Renal cortical epithelial cell (primary cell): ENCODE results near the gene MRPS26. TPM values are rescaled to one million over a fixed set of nuclear protein-coding genes. Genes with fewer than 3 reads are reported as not detected.
"Not testable (repeated sequence)": the region's sequence is repeated elsewhere in the genome, so short reads cannot be mapped to it uniquely, and the experiment has no call there.

ENCODE experiments used
- DNase-seq: peaks from one replicate; pipeline ENCODE4 v3.0.0-alpha.2; 2011; ENCODE audit warnings: low read depth
- total RNA-seq: library from RNA; depleted of rRNA; stranded (reverse); fragments of >200 nt; gene quantifications from 2 replicates; pipeline ENCODE4 v1.2.3, GENCODE V29; 2014

The MRPS26 gene
- total RNA-seq, result 31.2 and 36.6 TPM in 2 replicates

DNA sequence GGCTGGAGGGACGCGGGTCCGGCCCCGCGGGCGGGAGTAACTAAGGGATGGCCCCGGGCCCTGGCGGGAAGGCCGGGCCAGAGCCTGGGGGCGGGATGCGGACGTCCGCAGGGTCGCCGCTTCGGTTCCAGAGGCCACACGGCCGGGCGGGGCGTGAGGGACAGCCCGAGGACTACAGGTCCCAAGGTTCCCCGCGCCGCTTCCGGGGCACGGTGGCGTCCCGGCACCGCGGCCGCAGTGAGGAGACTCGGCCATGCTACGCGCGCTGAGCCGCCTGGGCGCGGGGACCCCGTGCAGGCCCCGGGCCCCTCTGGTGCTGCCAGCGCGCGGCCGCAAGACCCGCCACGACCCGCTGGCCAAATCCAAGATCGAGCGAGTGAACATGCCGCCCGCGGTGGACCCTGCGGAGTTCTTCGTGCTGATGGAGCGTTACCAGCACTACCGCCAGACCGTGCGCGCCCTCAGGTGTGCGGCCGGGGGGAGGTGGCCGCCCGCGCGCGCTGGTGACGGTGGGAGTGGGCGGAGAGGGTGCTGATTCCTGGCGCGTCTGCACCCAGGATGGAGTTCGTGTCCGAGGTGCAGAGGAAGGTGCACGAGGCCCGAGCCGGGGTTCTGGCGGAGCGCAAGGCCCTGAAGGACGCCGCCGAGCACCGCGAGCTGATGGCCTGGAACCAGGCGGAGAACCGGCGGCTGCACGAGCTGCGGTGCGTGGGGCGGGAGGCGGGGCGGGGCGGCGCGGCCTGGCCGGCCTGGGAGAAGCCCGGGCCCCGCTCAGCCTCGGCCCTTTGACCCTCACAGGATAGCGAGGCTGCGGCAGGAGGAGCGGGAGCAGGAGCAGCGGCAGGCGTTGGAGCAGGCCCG is at the start of gene MRPS26:
Gene MRPS26, plus strand, starts transcription at position 237 of the 861 bp plus-strand sequence. Its CDS starts 17 bp downstream, at position 254.
- peak; percentile 51 for DNase-seq

- DNase-seq, result no peak
Observed at GRCh38 chr20:2998728-2999127, 47.1 kb upstream of the MRPS26 start.

- DNase-seq, result peak; percentile 74
Observed at GRCh38 chr20:3000852-3001523, 44.9 kb upstream of the MRPS26 start.

DNA sequence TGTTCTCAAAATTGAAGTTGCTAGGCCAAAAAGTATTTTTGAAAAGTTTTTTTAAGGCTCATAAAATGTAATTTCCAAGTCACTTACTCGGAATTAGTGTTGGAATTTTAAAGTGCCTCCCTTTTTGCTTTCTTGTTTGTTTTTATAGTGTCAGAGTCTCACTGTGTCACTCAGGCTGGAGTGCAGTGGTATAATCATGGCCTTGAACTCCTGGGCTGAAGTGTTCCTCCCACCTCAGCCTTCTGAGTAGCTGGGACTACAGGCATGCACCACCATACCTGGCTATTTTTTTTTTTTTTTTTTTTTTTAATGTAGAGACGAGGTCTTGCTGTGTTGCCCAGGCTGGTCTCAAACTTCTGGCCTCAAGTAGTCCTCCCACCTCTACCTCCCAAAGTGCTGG is 42.4 kb upstream of the MRPS26 start:
- DNase-seq, result no peak

- peak; percentile 86 for DNase-seq
Observed at GRCh38 chr20:3010985-3011723, 34.7 kb upstream of the MRPS26 start.

DNA sequence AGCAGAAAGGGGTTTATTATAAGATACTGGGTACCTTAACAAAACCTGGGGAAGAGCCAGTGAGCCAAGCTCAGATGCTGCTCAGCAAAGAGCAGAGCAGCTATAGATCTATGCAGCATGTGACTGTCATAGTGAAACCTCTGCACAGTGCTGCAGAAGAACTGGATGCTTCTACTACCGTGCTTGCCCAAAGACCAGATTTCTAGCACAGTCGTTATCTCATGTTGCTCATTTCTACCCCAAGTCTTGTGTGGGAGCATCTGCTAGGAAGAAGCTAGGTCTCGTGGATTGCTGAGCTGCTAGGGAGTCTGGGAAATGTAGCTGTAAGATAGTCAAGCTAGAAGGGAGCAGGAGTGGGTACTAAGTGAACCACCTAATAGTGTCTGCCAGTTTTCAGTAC is 34.1 kb upstream of the MRPS26 start:
- no peak for DNase-seq

GRCh38 chr20:3013771-3014170 is 32.1 kb upstream of the MRPS26 start:
- no peak for DNase-seq

- DNase-seq, result no peak
Observed at GRCh38 chr20:3014179-3014578, 31.7 kb upstream of the MRPS26 start.

GRCh38 chr20:3014662-3015061 is 31.2 kb upstream of the MRPS26 start:
- no peak for DNase-seq

GRCh38 chr20:3015302-3015701 is 30.6 kb upstream of the MRPS26 start:
- DNase-seq, result not testable (repeated sequence)

GRCh38 chr20:3021327-3021726 is 24.5 kb upstream of the MRPS26 start:
- DNase-seq, result no peak

GRCh38 chr20:3021777-3022176 is 24.1 kb upstream of the MRPS26 start:
- DNase-seq, result no peak

DNA sequence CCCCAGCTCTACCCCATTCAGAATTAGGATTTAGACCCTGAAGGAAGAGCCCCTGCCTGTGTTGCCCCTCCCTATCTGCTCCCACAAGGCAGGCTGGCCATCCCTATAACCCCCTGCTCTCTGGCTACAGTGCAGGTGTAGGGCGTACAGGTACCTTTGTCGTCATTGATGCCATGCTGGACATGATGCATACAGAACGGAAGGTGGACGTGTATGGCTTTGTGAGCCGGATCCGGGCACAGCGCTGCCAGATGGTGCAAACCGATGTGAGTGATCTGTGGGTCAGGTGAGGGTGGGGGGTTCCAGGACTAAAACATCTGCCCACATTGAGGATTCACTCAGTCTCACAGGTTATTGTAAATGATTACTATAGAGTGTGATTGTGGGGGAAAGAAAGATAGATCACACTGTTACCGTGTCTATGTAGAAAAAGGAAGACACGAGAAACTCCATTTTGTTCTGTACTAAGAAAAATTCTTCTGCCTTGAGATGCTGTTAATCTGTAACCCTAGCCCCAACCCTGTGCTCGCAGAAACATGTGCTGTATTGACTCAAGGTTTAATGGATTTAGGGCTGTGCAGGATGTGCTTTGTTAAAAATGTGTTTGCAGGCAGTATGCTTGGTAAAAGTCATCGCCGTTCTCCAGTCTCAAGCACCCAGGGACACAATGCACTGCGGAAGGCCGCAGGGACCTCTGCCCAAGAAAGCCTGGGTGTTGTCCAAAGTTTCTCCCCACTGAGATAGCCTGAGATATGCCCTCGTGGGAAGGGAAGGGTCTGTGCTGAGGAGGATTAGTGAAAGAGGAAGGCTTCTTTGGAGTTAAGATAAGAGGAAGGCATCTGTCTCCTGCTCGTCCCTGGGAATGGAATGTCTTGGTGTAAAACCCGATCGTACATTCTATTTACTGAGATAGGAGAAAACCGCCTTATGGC is 23.0 kb upstream of the MRPS26 start:
- DNase-seq, result not testable (repeated sequence)

GRCh38 chr20:3027987-3028386 is 17.9 kb upstream of the MRPS26 start:
- no peak for DNase-seq

- no peak for DNase-seq
Observed at GRCh38 chr20:3031524-3032147, 14.2 kb upstream of the MRPS26 start.

- no peak for DNase-seq
Observed at GRCh38 chr20:3032624-3033023, 13.2 kb upstream of the MRPS26 start.

GRCh38 chr20:3037654-3038053 is 8.2 kb upstream of the MRPS26 start:
- DNase-seq, result no peak

GRCh38 chr20:3038454-3038853 is 7.4 kb upstream of the MRPS26 start:
- DNase-seq, result no peak

GRCh38 chr20:3039426-3039825 is 6.4 kb upstream of the MRPS26 start:
- DNase-seq, result no peak

DNA sequence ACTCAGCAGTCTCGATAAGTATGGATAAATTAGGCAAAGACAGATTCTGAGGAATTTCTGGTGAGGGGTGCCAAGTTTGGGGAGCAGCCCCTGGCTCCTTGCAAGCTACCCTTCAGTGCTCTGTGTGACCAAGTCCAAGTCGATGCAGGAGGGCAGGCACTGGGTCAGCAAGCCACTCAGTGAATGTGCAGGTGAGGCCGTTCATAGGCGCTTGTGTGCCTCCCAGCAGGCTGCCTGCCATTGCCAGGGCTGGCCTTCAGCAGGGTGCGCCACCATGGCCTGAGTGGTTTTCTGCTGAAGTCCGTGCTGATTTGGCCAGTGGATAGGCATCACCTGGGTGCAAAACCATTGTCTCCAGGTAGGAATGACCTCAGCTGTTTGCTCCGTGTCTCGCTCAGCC is 5.8 kb upstream of the MRPS26 start:
- no peak for DNase-seq

- DNase-seq, result no peak
Observed at GRCh38 chr20:3041854-3042409, 3.9 kb upstream of the MRPS26 start.
